CD4-positive, alpha-beta T cell treated with Interleukin-15 for 4 hours (primary cell): ENCODE results near the gene SLC16A12.

Source experiments
- DNase-seq: peaks from one replicate; pipeline ENCODE4 v3.0.0-alpha.2; 2020; ENCODE audit warnings: low spot score

SLC16A12 gene

GRCh38 chr10:89535171-89536012 is at the start of gene SLC16A12:
TSS of gene SLC16A12 (minus strand) at chr10:89535594. CDS start at chr10:89462578, 73,016 bp downstream.
- no peak for DNase-seq

- DNase-seq = no peak
Observed at GRCh38 chr10:89582022-89582421, 46.6 kb upstream of the SLC16A12 start.

DNA sequence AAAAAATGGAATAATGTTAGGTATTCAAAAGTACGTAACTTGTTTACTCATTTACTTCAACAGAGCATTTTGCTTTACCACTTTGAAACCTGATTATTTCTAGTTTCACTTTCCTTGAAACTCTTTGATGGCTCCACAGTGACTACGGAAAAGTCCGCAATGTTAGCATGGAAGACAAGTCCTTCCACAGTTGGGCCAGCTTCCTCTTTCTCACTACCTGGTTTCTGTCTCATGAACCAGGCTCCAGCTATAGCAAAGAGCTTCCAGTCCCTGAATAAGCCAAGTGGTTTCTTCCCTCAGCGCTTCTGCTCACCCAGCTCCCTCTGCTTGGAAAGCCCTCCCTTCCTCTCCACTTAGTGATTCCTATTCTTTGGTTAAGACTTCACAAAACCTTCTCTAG is 44.8 kb upstream of the SLC16A12 start:
- no peak for DNase-seq

- DNase-seq = no peak
Observed at GRCh38 chr10:89576696-89577095, 41.3 kb upstream of the SLC16A12 start.

DNA sequence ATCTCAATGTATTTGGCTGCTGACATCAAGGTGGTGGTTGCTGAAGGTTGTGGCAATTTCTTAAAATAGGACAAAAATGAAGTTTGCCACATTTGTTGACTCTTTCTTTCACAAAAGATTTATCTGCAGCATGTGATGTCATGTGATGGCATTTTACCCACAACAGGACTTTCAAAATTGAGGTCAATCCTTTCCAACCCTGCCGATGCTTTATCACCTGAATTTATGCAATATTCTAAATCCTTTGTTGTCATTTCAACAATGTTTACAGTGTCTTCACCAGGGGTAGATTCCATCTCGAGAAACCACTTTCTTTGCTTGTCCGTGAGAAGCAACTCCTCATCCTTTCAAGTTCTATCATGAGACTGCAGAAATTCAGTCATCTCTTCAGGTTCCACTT is 40.6 kb upstream of the SLC16A12 start:
- no peak for DNase-seq

DNA sequence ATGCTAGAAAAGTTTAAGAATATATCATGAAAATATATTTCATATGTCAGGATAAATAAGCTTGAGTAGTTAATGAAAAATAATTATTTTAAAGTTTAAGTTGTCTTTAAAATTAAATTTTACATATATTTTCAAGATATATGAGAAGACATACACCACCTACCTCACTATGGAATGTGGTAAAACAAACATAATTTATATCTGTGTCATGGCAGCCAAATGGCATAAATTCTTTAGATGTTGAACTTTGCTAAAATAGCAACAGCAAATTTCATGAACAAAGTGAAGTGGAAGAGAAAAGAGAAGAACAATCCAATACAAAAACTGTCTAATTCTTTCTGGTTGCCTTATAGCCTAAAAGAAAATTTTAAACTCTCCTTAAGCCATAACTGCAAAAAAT is 39.6 kb upstream of the SLC16A12 start:
- DNase-seq = no peak

GRCh38 chr10:89574368-89574767 is 39.0 kb upstream of the SLC16A12 start:
- DNase-seq = no peak

- no peak for DNase-seq
Observed at GRCh38 chr10:89567576-89568245, 32.3 kb upstream of the SLC16A12 start.

DNA sequence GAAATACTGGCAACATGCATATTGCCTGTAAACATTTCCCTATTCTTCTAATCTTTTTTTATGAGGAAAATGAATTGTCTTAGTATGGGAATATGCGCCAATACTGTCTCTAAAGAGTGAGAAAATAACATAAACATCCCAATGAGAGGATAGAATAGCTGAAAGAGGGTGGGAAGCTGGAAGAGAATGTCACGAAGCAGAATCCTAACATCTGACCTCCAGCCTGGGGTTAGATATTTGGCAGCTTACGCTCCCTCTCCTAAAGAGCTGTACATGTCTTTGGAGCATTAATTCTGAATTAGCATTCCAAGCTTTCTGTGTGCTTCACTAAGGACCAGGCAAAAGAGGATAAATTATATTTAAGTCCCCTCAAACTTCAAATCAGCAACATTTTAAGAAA is 31.6 kb upstream of the SLC16A12 start:
- DNase-seq = no peak

DNA sequence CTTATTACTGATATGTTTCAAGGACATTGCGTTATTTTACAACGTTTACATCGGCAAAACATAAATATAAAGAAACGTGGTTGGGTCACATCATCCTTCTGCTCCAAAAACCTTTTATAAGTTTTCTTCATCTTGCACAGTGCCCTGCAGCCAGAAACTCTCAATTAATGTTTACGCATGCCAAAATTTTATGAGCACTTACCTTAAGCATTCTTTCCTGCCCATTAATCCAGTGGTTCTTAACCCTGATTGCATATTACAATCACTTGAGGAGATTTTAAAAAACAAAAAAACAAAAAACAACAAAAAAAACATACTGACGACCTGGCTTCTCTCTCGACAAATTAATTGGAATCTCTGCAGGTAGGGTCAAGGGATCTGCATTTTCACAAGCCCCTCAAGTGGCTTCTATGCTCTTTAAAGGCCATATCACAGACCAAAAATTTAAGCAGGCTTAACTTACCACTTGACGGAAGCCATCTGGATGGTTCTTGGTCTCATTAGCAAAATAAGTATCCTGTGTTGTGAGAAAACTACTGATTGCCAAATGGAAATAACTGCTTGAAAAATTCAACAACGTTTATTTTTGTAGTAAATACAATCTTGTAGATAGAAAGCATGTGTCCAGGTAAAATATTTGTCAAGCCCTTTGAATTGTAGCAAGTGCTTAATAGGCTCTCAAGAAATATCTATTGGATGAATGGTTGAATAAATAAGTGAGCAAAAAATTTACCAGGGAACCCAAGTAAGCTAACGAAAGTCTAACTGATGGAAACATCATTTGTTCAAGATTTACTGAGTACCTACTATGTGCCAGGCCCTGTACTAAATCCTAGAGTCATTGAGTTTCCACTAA is 30.9 kb upstream of the SLC16A12 start:
- DNase-seq = no peak

DNA sequence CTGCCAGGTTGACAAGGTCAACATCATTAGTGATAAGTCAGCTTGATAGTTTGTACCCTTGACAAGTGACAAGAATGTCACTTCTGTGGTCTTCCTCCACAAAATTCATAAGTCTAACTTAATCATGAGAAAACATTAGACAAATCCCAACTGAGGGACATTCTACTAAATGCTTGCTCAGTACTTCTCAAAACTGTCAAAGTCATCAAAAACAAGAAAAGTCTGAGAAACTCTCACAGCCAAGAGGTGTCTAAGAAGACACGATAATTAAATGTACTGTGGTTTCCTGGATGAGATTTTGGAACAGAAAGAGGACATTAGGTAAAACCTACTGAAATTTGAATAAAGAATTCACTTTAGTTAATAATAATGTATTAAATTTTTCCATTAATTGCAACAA is 29.8 kb upstream of the SLC16A12 start:
- no peak for DNase-seq

- peak; percentile 57 for DNase-seq
Observed at GRCh38 chr10:89563861-89564478, 28.6 kb upstream of the SLC16A12 start.

DNA sequence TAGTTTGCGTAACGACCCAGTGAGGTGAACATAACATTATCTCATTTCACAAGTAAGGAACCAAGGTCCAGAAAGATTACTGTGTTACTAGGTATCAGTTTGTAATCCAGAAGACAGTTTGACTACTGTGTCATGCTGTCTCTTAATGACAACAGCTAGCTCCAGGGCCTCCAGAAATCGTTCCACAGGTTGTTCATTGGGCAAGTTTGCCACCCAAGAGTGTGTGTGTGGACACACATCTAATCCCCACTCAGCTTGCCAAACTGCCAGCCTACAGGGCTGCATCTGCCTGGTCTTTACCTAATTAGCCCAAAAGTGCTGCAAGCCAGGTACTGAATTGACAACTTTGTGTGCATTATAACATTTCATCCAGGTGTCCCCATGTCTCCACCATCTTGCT is 27.9 kb upstream of the SLC16A12 start:
- DNase-seq = no peak

DNA sequence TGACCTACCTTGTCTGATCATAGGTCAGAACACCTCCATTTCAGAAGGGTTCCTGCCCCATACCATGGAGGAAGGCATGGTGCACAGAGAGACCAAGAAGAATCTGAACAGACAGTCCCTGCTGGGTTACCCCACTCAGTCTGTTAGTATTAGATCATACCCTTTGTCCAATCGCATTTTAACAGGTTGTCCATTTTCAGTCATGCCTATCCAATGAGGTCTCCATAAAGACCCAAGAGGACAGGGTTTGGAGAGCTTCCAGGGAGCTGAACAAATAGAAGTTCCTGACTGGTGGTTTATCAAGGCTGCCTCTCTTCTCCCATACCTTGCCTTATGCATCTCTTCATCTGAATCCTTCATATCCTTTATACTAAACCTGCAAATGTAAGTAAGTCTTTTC is 21.2 kb upstream of the SLC16A12 start:
- DNase-seq = no peak

DNA sequence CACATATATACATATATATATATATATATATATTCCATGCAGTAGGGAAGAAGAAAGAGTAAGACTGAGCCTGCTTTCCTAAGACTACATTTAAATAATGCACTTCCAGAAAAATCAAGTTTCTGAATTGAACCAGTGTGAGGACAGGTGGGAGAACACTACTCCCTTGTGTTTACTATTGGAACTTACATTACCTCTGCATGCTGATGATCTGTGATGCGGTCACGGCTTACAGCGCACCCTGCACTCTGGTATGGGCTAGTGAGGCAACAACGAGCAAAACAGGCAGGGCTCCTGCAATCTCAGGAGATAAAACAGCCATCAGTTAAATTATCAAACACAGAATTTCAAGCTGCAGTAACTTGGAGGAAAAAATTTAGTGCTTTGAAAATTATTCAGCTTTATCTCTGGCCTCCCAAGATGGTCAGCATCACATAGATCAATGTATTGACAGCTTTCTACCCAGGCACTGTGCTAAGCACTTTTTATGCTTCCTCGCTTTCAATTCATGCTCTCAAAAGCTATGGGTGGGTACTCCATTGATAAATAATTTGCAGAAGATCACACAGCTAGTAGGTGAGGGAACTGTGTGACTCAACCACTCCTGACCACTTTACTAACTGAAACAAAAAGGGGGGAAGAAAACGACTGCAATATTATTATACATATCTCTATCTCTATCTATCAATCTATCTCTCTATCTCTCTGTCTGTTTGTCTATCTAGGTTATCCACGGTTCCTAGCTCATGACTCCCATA is 20.5 kb upstream of the SLC16A12 start:
- DNase-seq = no peak

- no peak for DNase-seq
Observed at GRCh38 chr10:89554433-89554832, 19.0 kb upstream of the SLC16A12 start.

- no peak for DNase-seq
Observed at GRCh38 chr10:89553064-89553734, 17.8 kb upstream of the SLC16A12 start.

- no peak for DNase-seq
Observed at GRCh38 chr10:89552213-89552612, 16.8 kb upstream of the SLC16A12 start.

DNA sequence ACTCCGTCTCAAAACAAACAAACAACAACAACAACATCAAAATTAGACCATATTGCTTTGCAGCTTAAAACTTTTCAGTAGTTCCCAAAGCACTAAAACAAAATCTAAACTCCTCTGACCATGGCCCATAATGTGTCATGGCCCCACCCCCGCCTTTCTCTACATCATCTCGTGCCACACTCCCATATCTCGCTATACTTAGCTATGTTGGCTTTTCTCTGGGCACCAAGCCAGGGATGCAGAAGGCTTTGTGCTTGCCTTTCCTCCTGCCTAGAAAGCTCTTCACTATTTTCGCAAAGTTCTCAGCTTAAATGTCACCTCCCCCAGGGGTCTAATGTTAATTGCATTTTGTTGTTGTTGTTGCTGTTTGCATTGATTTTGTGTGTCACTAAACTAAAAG is 15.1 kb upstream of the SLC16A12 start:
- no peak for DNase-seq

GRCh38 chr10:89549510-89549909 is 14.1 kb upstream of the SLC16A12 start:
- DNase-seq = no peak

DNA sequence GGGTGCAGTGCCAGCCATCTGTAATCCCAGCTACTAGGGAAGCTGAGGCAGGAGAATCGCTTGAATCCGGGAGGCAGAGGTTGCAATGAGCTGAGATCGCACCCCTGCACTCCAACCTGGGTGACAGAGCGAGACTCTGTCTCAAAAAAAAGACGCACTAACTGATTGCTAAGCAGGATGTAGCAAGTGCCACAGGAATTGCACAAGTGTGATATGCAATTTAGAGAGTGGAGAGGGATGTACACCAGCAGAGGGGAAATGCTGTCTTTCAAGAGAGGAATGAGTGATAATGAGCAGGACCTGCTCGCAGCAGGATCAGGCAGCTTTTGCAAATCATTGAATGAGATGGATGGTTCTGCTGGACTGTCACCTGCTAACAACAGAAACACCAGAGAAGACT is 13.3 kb upstream of the SLC16A12 start:
- DNase-seq = no peak
